HG03139 (cell line): ENCODE data around the gene PLEKHG5.
"Not testable (repeated sequence)": the region's sequence is repeated elsewhere in the genome, so short reads cannot be mapped to it uniquely, and the experiment has no call there.

ENCODE experiments used
- ATAC-seq: cut with Tn5 transposase; IDR thresholded peaks from one replicate; pipeline ENCODE4 v1.9.1; 2021; ENCODE audit not compliant: unreplicated experiment

The PLEKHG5 gene

GRCh38 chr1:6496890-6497214 lies 5.4 kb upstream of the PLEKHG5 start:
- no peak for ATAC-seq

GRCh38 chr1:6496365-6496721 lies 4.9 kb upstream of the PLEKHG5 start:
- ATAC-seq, result no peak

GRCh38 chr1:6495540-6496364 lies 4.3 kb upstream of the PLEKHG5 start:
- ATAC-seq, result no peak

- no peak for ATAC-seq
Measured at GRCh38 chr1:6495041-6495441, 3.6 kb upstream of the PLEKHG5 start.

GRCh38 chr1:6494627-6495026 lies 3.2 kb upstream of the PLEKHG5 start:
- ATAC-seq, result no peak

GRCh38 chr1:6493834-6494223 lies 2.4 kb upstream of the PLEKHG5 start:
- ATAC-seq, result not testable (repeated sequence)

- ATAC-seq, result no peak
Measured at GRCh38 chr1:6491966-6492365, 499 bp upstream of the PLEKHG5 start.

GRCh38 chr1:6491081-6491449 lies 402 bp downstream of the PLEKHG5 start:
- ATAC-seq, result no peak

GRCh38 chr1:6490181-6491080 lies 1.0 kb downstream of the PLEKHG5 start:
- no peak for ATAC-seq

- peak; percentile 46 for ATAC-seq
Measured at GRCh38 chr1:6489799-6490180, 1.7 kb downstream of the PLEKHG5 start.

GRCh38 chr1:6489383-6489765 lies 2.1 kb downstream of the PLEKHG5 start:
- ATAC-seq, result no peak

GRCh38 chr1:6488602-6489382 lies 2.7 kb downstream of the PLEKHG5 start:
- no peak for ATAC-seq

- no peak for ATAC-seq
Measured at GRCh38 chr1:6487804-6488484, 3.5 kb downstream of the PLEKHG5 start.

GRCh38 chr1:6486433-6487011 lies 4.9 kb downstream of the PLEKHG5 start:
- ATAC-seq, result no peak

GRCh38 chr1:6485168-6486101 lies 6.0 kb downstream of the PLEKHG5 start:
- no peak for ATAC-seq

GRCh38 chr1:6484826-6485167 lies 6.7 kb downstream of the PLEKHG5 start:
- ATAC-seq, result no peak

- ATAC-seq, result no peak
Measured at GRCh38 chr1:6483761-6484117, 7.7 kb downstream of the PLEKHG5 start.

GRCh38 chr1:6483017-6483760 lies 8.3 kb downstream of the PLEKHG5 start:
- no peak for ATAC-seq

GRCh38 chr1:6481820-6482219 lies 9.6 kb downstream of the PLEKHG5 start:
- no peak for ATAC-seq
